Measurements from ENCODE around the gene FANCE.

Gene FANCE

DNA sequence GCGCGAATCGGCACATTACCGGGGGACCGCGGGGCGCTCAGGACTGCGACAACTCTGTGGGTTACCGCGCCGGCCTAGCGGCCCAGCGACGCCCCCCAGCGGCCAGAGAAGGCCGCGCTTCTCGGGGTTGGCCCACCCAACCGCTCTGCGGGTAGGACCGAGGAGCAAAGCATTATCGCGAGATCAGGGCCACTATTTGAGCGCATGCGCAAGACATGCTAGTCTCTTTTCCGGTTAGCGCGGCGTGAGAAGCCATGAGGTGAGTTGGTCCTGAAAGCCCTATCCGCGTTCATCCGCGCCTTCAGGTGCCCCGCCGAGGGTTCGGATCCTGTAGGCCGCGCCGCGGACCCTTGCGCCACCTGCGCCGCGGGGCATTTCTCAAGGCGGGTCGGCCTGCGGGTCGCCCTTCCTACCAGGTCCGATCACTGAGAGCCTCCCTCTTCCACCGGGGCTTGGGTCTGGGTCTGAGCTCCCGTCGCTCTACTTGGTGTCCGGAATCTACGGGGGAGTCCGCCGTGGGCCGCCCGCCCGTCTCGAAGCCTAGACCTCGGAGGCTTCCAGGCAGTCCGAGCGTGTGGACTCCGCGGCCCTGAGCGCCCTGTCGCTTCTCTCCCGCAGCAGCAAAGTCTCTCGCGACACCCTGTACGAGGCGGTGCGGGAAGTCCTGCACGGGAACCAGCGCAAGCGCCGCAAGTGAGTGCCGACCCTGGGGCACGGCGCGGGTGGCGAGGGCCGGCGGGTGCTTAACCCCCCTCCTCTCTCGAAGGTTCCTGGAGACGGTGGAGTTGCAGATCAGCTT lies 16.2 kb downstream of the FANCE start, which contains the start of gene RPL10A:
Gene RPL10A (plus strand): TSS at position 221 of the 799 bp plus-strand sequence. CDS start 34 bp downstream, at position 255.
- DNase-seq (ENCODE audit: low read depth in 1 of 2, low spot score in 1 of 2) = peak; percentile 91 to 96

GRCh38 chr6:35468980-35469750 lies 17.0 kb downstream of the FANCE start:
- DNase-seq (ENCODE audit: low read depth in 1 of 2, low spot score in 1 of 2) = no peak

DNA sequence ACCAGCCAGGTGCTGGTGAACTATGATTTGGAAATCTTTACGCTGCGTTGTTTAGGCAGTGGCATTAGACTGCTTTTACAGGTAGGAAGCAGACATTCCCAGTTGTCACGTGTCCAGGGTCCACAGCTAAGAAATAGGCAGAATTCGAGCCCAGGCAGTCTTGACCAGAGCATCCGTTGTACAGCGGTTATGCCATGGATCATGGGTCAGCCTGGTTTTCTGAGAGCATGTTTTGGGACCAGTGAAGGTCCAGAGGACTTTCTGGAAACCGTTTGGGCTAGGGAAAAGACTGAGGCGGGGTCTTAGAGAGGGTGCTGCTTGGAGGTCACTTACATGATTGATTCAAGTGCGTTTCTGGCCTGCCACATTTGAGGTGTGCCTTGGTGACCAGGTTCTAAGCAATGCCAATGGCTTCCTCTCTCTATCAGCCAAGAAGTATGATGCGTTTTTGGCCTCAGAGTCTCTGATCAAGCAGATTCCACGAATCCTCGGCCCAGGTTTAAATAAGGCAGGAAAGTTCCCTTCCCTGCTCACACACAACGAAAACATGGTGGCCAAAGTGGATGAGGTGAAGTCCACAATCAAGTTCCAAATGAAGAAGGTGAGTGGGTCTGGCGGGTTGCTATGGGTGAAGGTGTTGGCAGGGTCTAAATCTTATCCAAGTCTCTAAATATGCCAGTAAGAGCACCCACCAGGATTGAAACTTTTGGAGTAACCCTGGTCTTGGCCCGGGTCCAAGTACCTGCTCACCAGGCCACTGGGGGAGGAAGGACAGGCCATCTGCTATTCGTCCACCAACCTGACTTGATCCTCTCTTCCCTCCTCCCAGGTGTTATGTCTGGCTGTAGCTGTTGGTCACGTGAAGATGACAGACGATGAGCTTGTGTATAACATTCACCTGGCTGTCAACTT lies 17.9 kb downstream of the FANCE start:
- DNase-seq (ENCODE audit: low read depth in 1 of 2, low spot score in 1 of 2) = no peak

DNA sequence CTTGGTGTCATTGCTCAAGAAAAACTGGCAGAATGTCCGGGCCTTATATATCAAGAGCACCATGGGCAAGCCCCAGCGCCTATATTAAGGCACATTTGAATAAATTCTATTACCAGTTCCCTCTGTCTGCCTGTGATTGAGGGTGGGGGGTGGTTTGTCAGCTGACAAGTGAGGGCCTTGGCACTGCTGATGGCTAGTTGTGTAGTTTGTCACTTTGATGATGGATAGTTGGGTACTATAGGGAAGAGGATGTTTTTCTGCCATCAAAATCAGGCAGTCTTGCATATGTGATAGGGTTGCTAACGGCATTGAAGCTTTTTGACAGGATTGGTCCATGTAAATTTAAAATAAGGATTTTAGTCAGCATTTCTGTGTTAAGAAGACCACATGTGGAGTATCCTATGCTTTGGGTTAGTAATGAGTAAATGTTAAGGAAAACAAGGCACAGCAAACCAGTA lies 18.6 kb downstream of the FANCE start:
- no peak for DNase-seq (ENCODE audit: low read depth in 1 of 2, low spot score in 1 of 2)

DNA sequence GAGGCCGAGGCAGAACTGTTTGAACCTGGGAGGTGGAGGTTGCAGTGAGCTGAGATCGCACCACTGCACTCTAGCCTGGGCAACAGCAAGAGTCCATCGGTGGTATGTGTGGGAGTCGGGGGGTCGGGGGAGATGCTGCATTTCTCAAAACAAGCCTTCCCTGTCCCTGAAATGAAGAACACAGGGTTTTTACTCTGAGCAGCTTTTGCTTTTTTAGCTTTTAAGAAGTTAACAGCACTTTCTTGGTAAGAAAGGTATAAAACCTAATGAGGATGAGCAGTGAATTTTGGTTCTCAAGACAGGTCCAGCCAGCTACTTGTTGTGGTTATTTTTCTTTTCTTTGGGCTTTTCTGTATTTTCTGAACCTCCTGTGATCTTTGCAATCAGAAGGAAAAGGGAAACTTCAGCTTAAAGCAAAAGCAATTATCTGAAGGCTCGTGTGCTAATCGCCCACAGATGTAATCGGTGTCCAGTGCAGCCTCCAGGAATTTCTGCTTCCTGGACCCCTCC lies 19.8 kb downstream of the FANCE start:
- DNase-seq (ENCODE audit: low read depth in 1 of 2, low spot score in 1 of 2) = no peak

GRCh38 chr6:35473075-35473849 lies 21.1 kb downstream of the FANCE start:
- DNase-seq (ENCODE audit: low read depth in 1 of 2, low spot score in 1 of 2) = no peak

DNA sequence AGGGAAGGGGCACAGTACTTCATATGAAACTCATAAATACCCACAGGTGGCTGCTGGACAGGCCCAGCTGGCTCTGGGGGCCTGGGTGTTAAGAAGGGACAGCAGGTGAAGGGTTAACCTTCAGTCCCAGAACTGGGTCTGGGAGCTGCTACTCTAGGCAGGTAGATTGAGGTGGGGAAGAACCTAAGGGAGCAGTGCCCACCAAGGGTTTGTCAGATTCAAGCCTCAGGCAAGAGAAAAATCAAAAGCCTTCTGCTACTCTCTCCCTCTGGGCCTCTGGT lies 21.7 kb downstream of the FANCE start:
- no peak for DNase-seq (ENCODE audit: low read depth in 1 of 2, low spot score in 1 of 2)

DNA sequence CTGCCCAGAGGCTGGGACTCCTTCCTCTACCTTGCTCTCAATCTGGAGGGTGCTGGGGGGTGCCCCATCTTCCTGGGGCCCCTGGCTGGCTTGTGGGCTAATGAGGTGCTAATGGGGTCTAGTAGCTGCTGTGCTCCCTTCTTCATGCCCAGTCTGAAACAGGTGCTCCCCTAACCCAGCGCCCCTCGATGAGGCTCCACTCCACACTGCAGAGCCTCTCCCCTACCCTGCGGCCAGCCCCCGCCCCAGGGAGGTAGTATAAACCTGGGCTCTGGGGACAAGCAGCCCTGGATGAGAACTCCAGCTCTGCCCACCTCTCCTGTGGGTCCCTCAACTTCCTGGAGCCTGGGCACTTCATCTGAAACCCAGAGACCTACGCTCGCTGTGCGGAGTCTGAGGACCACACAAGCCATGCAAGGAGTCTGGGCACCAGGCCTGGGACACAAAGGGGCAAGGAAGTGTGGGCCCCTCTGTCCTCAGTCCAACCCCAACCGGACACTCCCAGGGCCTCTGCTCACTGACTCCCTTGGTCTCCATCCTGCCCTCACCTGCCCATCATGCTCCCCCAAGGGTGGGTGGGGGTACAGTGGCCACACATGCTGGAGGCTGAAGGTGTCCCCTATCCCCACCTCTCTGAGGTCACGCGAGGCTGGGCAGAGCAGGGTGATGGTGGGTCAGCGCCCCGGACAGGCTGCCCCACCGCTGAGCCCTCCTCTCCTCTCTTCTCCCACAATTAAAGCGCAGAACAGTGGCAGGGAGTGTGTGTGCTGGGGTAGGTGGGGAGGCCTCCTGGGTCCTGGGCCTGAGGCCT lies 22.2 kb downstream of the FANCE start:
- no peak for DNase-seq (ENCODE audit: low read depth in 1 of 2, low spot score in 1 of 2)

DNA sequence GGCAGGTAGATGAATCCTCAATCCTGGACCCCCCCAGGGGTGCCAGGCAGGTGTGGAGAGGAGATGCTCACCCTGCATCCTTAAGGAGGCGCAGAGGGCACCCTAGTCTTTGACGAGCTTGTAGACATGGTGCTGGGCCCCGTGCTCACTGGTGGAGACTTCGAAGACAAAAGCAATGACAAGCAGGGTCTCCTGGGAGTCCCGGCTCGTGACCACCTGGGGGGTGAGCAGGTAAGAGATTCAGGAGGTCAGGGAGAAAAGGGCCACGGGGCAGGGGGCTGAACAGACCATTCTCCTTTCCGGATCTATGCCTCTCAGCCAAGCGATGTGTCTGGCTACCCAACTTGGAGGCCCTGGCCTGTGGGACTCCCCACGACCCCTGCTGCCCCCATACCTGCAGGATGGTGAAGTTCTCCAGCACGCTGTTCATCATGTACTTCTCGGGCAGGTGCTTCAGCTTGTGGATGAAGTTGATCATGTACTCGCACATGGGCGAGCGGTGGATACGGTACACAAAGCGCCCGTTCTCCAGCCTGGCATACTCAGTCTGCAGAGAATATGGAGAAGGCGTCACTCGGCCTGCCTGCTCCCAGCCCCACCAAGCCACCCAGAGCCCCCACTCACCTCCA lies 22.9 kb downstream of the FANCE start:
- no peak for DNase-seq (ENCODE audit: low read depth in 1 of 2, low spot score in 1 of 2)

DNA sequence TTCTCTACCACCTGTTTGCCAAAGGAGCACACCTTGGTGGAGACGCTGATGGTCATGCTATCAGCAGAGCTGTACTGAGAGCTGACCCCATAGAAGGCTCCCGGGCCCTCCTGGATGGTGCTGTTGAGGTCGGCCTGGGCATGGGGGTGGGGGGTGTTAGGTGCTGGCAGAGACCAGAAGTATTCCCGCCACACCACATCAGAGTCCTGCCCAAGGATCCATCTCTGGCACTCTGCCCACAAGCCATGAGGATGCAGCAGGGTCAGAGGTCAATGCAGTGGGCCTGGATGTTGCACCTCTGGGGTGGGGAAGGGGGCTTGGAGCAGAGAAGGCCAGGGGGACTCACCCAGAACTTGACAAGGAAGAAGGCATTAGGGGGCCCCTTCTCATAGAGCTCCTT lies 23.4 kb downstream of the FANCE start:
- DNase-seq (ENCODE audit: low read depth in 1 of 2, low spot score in 1 of 2) = no peak

DNA sequence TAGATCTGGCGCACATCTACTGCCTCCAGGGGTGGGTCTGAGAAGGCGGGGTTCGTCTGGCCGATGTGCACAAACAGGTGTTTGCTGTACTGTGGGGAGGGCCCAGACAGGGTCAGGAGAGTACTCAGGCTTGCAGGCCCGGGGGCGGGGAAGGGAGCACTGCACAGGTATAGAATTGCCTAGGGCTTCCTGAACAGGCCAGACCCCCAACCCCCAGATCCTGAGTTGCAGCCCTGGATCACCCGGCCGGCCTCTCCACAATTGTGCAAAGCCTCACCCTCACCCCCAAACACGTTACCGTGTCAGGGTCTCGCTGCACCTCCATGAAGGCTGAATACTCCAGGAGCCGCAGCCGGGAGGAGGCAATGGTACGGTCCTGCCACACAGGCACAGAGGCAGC lies 23.9 kb downstream of the FANCE start:
- DNase-seq (ENCODE audit: low read depth in 1 of 2, low spot score in 1 of 2) = no peak

GRCh38 chr6:35477028-35477427 lies 24.9 kb downstream of the FANCE start:
- no peak for DNase-seq (ENCODE audit: low read depth in 1 of 2, low spot score in 1 of 2)

DNA sequence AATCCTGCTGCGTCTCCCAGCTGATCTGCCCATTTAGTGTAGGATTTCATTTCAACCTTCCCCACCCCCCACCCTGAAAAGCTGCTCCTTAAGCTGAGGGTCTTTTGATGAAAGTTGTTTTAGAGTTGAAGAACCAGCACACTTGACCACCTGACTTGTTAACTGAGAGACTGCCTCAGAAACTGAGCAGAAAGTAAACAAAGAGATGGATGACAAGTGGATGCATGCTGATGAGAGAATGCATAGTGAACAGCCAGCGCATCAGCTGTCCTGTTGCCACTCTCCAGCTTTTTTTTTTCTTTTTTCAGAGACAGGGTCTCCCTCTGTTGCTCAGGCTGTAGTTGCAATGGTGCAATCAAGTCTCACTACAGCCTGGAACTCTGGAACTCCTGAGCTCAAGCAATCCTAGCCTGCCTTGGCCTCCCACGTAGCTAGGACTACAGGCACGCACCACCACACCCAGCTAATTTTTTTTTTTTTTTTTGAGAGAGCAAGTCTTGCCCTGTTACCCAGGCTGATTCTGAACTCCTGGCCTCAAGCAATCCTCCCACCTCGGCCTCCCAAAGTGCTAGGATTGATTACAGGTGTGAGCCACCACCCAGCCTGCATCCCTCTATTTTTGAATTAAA lies 25.5 kb downstream of the FANCE start:
- DNase-seq (ENCODE audit: low read depth in 1 of 2, low spot score in 1 of 2) = no peak

GRCh38 chr6:35478259-35478658 lies 26.1 kb downstream of the FANCE start:
- DNase-seq (ENCODE audit: low read depth in 1 of 2, low spot score in 1 of 2) = no peak

GRCh38 chr6:35480176-35480575 lies 28.0 kb downstream of the FANCE start:
- no peak for DNase-seq (ENCODE audit: low read depth in 1 of 2, low spot score in 1 of 2)

- DNase-seq (ENCODE audit: low read depth in 1 of 2, low spot score in 1 of 2) = no peak
These were observed 29.1 kb downstream of the FANCE start for GRCh38 chr6:35481226-35481625.

- no peak for DNase-seq (ENCODE audit: low read depth in 1 of 2, low spot score in 1 of 2)
These were observed 30.9 kb downstream of the FANCE start for GRCh38 chr6:35483062-35483461.

DNA sequence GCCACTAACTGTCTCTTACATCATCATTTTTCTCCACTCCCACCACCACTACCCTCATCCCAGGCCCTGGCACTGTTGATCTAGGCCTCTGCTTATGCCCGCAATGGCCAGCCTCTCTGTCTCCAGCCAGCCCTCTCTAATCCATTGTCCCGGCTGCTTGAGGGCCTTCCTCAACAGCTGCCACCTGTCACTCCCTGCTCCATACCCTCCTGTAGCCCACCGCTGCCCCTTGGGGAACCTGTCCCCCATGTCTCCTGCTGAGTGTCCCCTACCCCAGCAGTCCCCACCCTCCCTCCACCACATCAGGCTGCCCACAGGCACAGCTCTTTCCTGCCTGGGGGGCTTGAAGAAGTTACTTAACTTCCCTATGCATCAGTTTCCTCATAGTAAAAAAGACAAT lies 31.4 kb downstream of the FANCE start:
- no peak for DNase-seq (ENCODE audit: low read depth in 1 of 2, low spot score in 1 of 2)

Data from activated CD4-positive, alpha-beta T cell treated with anti-CD3 and anti-CD28 coated beads, Interleukin-2, amount 50 U/mL, for 24 hours (primary cell).